ENCODE results near the gene CAMK2N2.
"Not testable (repeated sequence)": the region's sequence is repeated elsewhere in the genome, so short reads cannot be mapped to it uniquely, and the experiment has no call there.

Gene CAMK2N2

DNA sequence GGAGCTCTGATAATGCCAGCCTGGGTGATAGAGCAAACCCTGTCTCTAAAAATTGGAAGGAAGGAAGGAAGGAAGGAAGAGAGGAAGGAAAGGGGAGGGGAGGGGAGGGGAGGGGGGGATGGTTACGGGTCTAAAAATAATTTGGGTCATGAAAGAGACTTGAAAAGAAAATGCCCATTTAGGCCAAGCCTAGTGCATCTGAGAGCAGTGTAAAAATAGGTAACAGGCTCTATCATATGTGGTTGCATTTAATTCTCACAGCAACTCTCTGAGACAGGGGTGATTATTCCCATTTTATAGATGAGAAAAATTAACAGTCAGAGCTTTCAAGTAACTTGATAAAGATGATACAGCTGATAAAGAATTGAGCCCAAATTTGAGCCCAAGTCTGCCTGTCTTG, 10.9 kb upstream of the CAMK2N2 start:
- peaks cover 33% of the 10 kb centered on the region for H3K27me3 ChIP-seq (ENCODE audit: control insufficient read depth, insufficient read depth, low read length)
- H3K9me3 ChIP-seq (ENCODE audit: control insufficient read depth, insufficient read depth, low read depth, low read length): no peaks in the 10 kb centered on the region; the same call in 1 of the 2 replicates
- H3K4me1 ChIP-seq (ENCODE audit: control insufficient read depth, insufficient read depth, low read length): peaks cover 4% of the 10 kb centered on the region; the same call in 1 of the 2 replicates
- H3K9ac ChIP-seq (ENCODE audit: low read length): no peak overlapping the region
- H3K27ac ChIP-seq (ENCODE audit: low read depth, low read length): no peak overlapping the region
- no peaks in the 10 kb centered on the region for H3K36me3 ChIP-seq (ENCODE audit: control insufficient read depth, insufficient read depth, low read length)
- H3K4me3 ChIP-seq (ENCODE audit: low read depth, low read length): no peak overlapping the region

DNA sequence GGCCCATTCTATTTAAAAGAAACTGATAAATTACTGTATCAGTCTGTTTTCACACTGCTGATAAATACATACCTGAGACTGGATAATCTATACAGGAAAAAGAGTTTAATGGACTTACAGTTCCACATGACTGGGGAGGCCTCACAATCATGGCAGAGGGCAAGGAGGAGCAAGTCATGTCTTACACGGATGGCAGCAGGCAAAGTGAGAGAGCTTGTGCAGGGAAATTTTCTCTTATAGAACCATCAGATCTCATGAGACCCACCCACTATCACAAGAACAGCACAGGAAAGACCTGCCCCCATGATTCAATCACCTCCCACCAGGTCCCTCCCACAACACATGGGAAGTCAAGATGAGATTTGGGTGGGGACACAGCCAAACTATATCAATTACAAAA, 5.9 kb upstream of the CAMK2N2 start:
- H3K27me3 ChIP-seq (ENCODE audit: control insufficient read depth, insufficient read depth, low read length): peaks cover 27% of the 10 kb centered on the region
- not testable (repeated sequence) for H3K27ac ChIP-seq (ENCODE audit: low read depth, low read length); H3K9ac ChIP-seq (ENCODE audit: low read length)

DNA sequence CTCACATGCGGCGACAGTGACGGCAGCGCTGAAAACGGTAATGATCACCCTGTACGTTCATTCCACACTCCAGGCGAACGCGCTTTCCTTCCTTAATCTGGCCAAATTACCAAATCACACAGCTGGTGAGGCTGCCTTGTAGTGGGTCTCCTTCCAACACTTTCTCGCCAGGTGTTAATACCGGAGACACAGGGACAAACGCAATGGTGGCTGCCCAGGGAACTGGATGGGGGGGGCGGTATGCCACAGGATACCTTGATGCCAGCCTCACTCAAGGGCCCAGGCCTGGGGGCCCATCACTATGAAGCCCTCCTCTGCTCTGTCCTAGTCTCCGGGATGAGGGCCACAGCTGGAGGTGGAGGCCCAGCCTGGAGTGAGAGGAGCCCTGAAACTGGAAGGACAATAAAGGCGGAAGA, 1.4 kb upstream of the CAMK2N2 start:
- no peak overlapping the region for H3K9ac ChIP-seq (ENCODE audit: low read length)
- peaks cover 3% of the 10 kb centered on the region; the same call in 1 of the 2 replicates for H3K36me3 ChIP-seq (ENCODE audit: control insufficient read depth, insufficient read depth, low read length)
- H3K4me3 ChIP-seq (ENCODE audit: low read depth, low read length): peak overlapping the region; percentile 65
- peaks cover 64% of the 10 kb centered on the region for H3K27me3 ChIP-seq (ENCODE audit: control insufficient read depth, insufficient read depth, low read length)
- no peak overlapping the region for H3K27ac ChIP-seq (ENCODE audit: low read depth, low read length)
- H3K9me3 ChIP-seq (ENCODE audit: control insufficient read depth, insufficient read depth, low read depth, low read length): no peaks in the 10 kb centered on the region; the same call in 1 of the 2 replicates
- H3K4me1 ChIP-seq (ENCODE audit: control insufficient read depth, insufficient read depth, low read length): peaks cover 10% of the 10 kb centered on the region

More for the DNA sequence above, 5.9 kb upstream of the CAMK2N2 start:
- not testable (repeated sequence) for H3K36me3 ChIP-seq (ENCODE audit: control insufficient read depth, insufficient read depth, low read length); H3K4me3 ChIP-seq (ENCODE audit: low read depth, low read length); H3K9me3 ChIP-seq (ENCODE audit: control insufficient read depth, insufficient read depth, low read depth, low read length); H3K4me1 ChIP-seq (ENCODE audit: control insufficient read depth, insufficient read depth, low read length)

DNA sequence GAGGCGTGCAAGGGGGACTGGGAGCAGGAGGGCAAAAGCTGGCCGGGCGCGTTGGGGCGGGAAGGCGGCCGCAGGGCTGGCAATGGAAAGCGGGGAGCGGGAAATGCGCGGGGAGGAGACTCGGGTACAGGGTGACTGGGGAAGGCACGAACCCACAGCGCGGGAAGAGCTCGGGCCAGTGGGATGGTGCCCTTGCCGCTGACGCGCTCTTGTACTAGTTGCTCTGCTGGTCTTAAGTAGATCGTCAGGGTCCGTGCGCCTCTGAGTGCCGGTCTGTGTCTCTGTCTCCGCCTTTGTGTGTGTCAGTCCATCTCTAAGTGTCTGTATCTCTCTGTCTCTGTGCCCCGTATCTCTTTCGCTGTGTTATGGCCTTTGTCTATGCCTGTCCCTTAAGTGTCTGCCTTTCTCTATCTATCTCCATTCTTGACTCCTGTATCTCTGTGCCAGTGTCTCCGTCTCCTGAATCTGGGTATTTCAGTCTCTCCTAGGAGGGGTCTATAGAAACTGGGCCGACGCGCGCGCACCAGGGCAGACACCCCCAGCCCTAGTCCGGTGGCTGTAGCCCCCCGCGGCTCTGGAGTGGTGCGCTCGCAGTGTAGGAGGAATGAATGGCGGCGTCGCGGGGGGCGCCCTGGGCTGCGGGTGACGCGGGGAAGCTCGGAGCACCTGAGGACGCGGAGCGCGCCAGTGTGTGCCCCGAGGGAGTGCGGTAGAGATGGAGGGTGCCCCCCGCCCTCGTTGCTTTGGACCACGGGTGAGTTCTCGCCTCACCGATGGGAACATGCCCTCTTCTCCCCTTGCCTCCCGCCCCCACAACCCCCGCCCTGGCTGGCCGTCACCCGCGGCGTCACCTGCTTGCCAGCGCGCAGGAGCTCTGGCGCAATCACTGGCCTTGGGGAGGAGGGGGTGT, 756 bp upstream of the CAMK2N2 start:
- peaks cover 71% of the 10 kb centered on the region for H3K27me3 ChIP-seq (ENCODE audit: control insufficient read depth, insufficient read depth, low read length)
- no peak overlapping the region for H3K27ac ChIP-seq (ENCODE audit: low read depth, low read length)
- no peaks in the 10 kb centered on the region for H3K9me3 ChIP-seq (ENCODE audit: control insufficient read depth, insufficient read depth, low read depth, low read length)
- H3K36me3 ChIP-seq (ENCODE audit: control insufficient read depth, insufficient read depth, low read length): peaks cover 3% of the 10 kb centered on the region; the same call in 1 of the 2 replicates
- peak overlapping the region; percentile 52 for H3K9ac ChIP-seq (ENCODE audit: low read length)
- H3K4me1 ChIP-seq (ENCODE audit: control insufficient read depth, insufficient read depth, low read length): peaks cover 10% of the 10 kb centered on the region
- H3K4me3 ChIP-seq (ENCODE audit: low read depth, low read length): peak overlapping the region; percentile 65

DNA sequence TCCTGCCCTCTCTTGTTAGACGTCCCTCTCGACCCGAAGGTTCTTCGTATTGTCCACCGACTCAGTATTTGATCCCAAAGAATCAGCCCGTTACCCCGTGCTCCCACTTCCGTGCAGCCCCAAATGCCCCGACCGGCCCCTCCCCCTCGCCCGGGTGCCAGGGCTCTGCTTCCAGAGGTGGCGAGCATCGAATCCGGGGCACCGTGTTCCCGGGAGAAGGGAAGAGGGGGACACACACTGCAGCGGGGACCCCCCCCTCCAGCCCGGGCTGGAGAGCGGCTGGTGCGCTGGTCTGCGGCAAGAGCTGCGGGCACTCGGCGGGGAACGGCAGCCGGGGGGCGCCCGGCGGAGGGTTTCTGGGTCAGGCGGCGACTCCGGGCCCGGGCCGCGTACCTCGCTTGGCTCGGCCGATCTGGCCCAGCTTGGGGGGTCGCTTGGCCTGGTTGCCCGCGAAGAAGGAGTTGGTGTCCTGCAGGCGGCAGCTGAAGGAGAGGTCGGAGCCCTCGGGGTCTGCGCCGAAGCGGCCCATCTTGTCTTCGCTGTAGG, 556 bp downstream of the CAMK2N2 start:
- no peak overlapping the region for H3K27ac ChIP-seq (ENCODE audit: low read depth, low read length)
- peak overlapping the region; percentile 62 for H3K9ac ChIP-seq (ENCODE audit: low read length)
- peak overlapping the region; percentile 65 for H3K4me3 ChIP-seq (ENCODE audit: low read depth, low read length)
- peaks cover 3% of the 10 kb centered on the region; the same call in 1 of the 2 replicates for H3K36me3 ChIP-seq (ENCODE audit: control insufficient read depth, insufficient read depth, low read length)
- H3K4me1 ChIP-seq (ENCODE audit: control insufficient read depth, insufficient read depth, low read length): peaks cover 10% of the 10 kb centered on the region
- no peaks in the 10 kb centered on the region for H3K9me3 ChIP-seq (ENCODE audit: control insufficient read depth, insufficient read depth, low read depth, low read length)
- H3K27me3 ChIP-seq (ENCODE audit: control insufficient read depth, insufficient read depth, low read length): peaks cover 71% of the 10 kb centered on the region

DNA sequence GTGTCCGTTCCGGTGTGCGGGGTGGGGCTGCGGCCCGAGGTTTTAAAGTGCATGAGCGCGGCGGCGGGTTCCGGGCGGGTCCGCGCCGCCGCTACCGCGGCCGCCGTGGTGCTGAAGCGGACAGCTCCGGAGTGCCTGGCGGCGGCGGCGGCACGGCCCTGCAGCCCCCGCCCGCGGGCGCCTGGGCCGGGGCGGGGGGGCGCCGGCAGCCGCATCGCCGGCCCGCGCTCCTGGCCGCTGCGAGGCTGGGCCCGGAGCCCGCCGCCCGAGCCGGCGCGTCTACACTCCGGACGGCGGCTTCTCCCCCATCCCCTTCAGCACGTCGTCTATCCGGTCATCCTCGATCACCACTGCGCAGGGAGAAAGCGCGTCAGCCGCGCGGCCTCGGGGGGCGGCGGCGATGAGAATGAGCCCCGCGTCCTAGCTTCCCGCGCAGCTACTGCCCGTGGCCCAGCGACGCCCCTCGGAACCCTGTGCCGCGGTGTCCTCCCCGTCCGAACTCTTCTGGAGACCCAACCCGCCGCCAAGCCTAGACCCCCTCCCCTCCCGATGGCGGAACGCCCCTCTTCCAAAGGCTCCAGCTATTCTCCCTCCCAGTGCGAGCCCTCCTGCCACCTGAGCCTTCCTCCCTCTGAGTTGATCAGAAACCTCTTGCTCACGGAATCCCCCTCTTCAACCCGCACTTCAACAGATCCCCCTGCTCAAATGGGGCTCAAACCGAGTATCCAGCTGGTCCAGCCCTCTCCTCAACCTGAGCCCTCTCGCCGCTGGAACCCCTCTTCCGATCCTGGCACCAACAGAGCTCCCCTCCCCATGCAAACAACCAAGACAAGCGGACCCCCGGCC, 1.3 kb downstream of the CAMK2N2 start:
- Histone ChIP-seq H3K9ac (ENCODE audit: low read length) (peak overlapping the region; percentile 62), H3K27ac (ENCODE audit: low read depth, low read length) (no peak overlapping the region), H3K9me3 (ENCODE audit: control insufficient read depth, insufficient read depth, low read depth, low read length) (no peaks in the 10 kb centered on the region), H3K4me1 (ENCODE audit: control insufficient read depth, insufficient read depth, low read length) (peaks cover 10% of the 10 kb centered on the region), H3K4me3 (ENCODE audit: low read depth, low read length) (peak overlapping the region; percentile 65), H3K36me3 (ENCODE audit: control insufficient read depth, insufficient read depth, low read length) (peaks cover 3% of the 10 kb centered on the region; the same call in 1 of the 2 replicates), H3K27me3 (ENCODE audit: control insufficient read depth, insufficient read depth, low read length) (peaks cover 70% of the 10 kb centered on the region)

DNA sequence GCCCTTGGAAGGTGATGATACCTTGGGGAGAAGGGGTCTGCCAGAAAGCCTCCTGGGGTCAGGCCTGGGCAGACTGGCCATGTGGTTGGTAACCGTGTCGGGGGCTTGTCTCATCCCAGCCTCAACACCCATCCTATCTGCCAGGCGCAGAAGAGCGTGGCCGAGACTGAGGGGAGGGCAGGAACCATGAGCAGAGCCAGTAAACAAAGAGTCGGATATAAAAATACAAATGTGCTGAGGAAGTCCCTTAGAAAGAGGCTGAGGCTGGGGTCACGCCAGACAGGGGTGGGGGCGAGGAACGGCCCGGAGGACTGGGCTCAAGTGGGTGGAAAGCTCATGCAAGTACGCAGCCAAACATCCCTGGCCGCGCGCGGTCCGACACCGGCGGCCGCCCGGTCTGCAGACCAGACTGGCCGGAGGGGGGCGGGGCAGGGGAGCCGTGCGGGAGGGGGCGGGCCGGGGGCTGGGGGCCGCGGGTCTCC, 1.9 kb downstream of the CAMK2N2 start:
- H3K4me1 ChIP-seq (ENCODE audit: control insufficient read depth, insufficient read depth, low read length): peaks cover 10% of the 10 kb centered on the region
- no peaks in the 10 kb centered on the region for H3K9me3 ChIP-seq (ENCODE audit: control insufficient read depth, insufficient read depth, low read depth, low read length)
- H3K27ac ChIP-seq (ENCODE audit: low read depth, low read length): no peak overlapping the region
- H3K9ac ChIP-seq (ENCODE audit: low read length): no peak overlapping the region
- H3K27me3 ChIP-seq (ENCODE audit: control insufficient read depth, insufficient read depth, low read length): peaks cover 63% of the 10 kb centered on the region
- H3K4me3 ChIP-seq (ENCODE audit: low read depth, low read length): 0 out of 2 replicates have a peak overlapping the region, but pooled peaks have one; percentile 28
- peaks cover 3% of the 10 kb centered on the region; the same call in 1 of the 2 replicates for H3K36me3 ChIP-seq (ENCODE audit: control insufficient read depth, insufficient read depth, low read length)

DNA sequence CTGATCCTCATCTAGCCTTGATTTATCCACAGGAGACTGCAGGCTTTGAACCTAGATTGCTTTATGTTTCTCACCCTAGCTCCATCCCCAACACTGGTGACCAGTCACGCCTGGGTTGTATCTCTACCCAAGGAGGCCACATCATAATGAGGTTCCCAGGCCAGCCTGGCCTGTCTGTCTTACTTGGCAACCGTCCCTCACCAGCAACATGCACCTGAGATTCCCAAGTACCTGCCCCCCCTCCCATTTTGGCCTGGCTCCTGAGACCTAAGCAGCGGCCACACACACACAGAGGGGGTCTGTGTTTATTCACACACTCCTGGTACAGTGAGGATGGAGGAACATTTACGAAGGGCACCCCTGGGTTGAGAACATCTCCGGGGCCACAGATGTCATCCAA, 2.4 kb downstream of the CAMK2N2 start:
- H3K27me3 ChIP-seq (ENCODE audit: control insufficient read depth, insufficient read depth, low read length): peaks cover 61% of the 10 kb centered on the region

DNA sequence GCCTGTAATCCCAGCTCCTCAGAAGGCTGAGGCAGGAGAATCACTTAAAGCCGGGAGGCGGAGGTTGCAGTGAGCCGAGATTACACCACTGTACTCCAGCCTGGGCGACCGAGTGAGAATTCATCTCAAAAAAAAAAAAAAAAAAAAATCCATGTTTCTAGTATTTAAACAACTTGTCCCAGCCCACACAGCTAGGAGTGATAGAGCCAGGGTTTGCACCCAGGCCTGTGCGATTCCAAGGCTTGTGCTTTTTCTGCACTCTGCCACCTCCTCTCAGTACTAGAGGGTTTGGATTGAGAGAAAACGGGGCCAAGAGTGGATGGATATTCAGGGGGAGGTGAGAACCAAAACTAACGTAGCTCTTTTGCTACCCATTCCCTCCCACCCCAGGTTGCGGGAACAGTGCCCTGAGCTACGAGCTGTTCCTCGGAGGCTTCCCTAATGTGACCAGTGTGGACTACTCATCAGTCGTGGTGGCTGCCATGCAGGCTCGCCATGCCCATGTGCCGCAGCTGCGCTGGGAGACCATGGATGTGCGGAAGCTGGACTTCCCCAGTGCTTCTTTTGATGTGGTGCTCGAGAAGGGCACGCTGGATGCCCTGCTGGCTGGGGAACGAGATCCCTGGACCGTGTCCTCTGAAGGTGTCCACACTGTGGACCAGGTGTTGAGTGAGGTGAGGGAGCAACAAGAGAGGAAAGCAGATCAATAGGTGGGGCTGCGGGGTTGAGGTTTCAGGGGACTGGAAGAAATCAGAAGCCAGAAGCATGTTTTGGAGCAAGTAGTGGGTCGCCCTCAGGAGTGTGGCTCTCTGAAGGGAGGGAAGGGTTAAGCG, 4.1 kb downstream of the CAMK2N2 start:
- H3K4me3 ChIP-seq (ENCODE audit: low read depth, low read length): no peak overlapping the region
- peaks cover 5% of the 10 kb centered on the region for H3K4me1 ChIP-seq (ENCODE audit: control insufficient read depth, insufficient read depth, low read length)
- peaks cover 48% of the 10 kb centered on the region for H3K27me3 ChIP-seq (ENCODE audit: control insufficient read depth, insufficient read depth, low read length)
- H3K9me3 ChIP-seq (ENCODE audit: control insufficient read depth, insufficient read depth, low read depth, low read length): no peaks in the 10 kb centered on the region
- no peak overlapping the region for H3K27ac ChIP-seq (ENCODE audit: low read depth, low read length)
- H3K36me3 ChIP-seq (ENCODE audit: control insufficient read depth, insufficient read depth, low read length): peaks cover 3% of the 10 kb centered on the region; the same call in 1 of the 2 replicates
- no peak overlapping the region for H3K9ac ChIP-seq (ENCODE audit: low read length)

More for the DNA sequence above, 2.4 kb downstream of the CAMK2N2 start:
- no peak overlapping the region for H3K4me3 ChIP-seq (ENCODE audit: low read depth, low read length)
- H3K9ac ChIP-seq (ENCODE audit: low read length): no peak overlapping the region
- H3K27ac ChIP-seq (ENCODE audit: low read depth, low read length): no peak overlapping the region
- peaks cover 10% of the 10 kb centered on the region for H3K4me1 ChIP-seq (ENCODE audit: control insufficient read depth, insufficient read depth, low read length)
- H3K36me3 ChIP-seq (ENCODE audit: control insufficient read depth, insufficient read depth, low read length): peaks cover 3% of the 10 kb centered on the region; the same call in 1 of the 2 replicates
- no peaks in the 10 kb centered on the region for H3K9me3 ChIP-seq (ENCODE audit: control insufficient read depth, insufficient read depth, low read depth, low read length)

Measured in HUES6 (cell line).